OCI-LY3 (cell line): ENCODE results near the gene TARBP1.
"Not testable (repeated sequence)": the region's sequence is repeated elsewhere in the genome, so short reads cannot be mapped to it uniquely, and the experiment has no call there.

ENCODE experiments used
- H2AFZ ChIP-seq: fragments of 200-600, 300-600 bp; shearing (Covaris generic); 2 replicates; pipeline ENCODE4 v1.6.0; 2014; ENCODE audit warnings: antibody characterized with exemption, low read depth, low read length
- H3K27ac ChIP-seq: fragments of 200-600, 300-600 bp; sonication (generic); 2 replicates; pipeline ENCODE4 v1.5.1; 2014; ENCODE audit warnings: mild to moderate bottlenecking, low read length, moderate library complexity, mixed read lengths
- H3K27me3 ChIP-seq: fragments of 200-600, 300-600 bp; sonication (generic); 2 replicates; pipeline ENCODE4 v1.6.1; 2014; ENCODE audit warnings: low read depth, low read length, mixed read lengths
- H3K36me3 ChIP-seq: fragments of 200-600, 300-600 bp; sonication (generic); replicated peaks from 2 replicates; pipeline ENCODE3; 2014; ENCODE audit warnings: low read depth, low read length, mixed read lengths
- H3K4me1 ChIP-seq: fragments of 300-600, 200-600 bp; sonication (generic); 2 replicates; pipeline ENCODE4 v1.6.1; 2014; ENCODE audit warnings: low read length, mixed read lengths
- H3K4me2 ChIP-seq: fragments of 200-600, 300-600 bp; sonication (generic); 2 replicates; pipeline ENCODE4 v1.6.1; 2014; ENCODE audit warnings: low read length, mixed read lengths
- H3K4me3 ChIP-seq: fragments of 300-600, 200-600 bp; sonication (generic); 2 replicates; pipeline ENCODE4 v1.5.1; 2014; ENCODE audit warnings: antibody characterized with exemption, mild to moderate bottlenecking, low read length, moderate library complexity
- H3K79me2 ChIP-seq: fragments of 300-600, 200-600 bp; shearing (Covaris generic); 2 replicates; pipeline ENCODE4 v1.6.1; 2014; ENCODE audit warnings: mild to moderate bottlenecking, low read length, mixed read lengths
- H3K9ac ChIP-seq: fragments of 300-600, 200-600 bp; shearing (Covaris generic); 2 replicates; pipeline ENCODE4 v1.6.0; 2014; ENCODE audit warnings: mild to moderate bottlenecking, low read length, moderate library complexity
- H3K9me3 ChIP-seq: fragments of 200-600, 300-600 bp; shearing (Covaris generic); 2 replicates; pipeline ENCODE4 v1.6.1; 2014; ENCODE audit warnings: low read length, mixed read lengths; ENCODE audit not compliant: insufficient read depth
- H4K20me1 ChIP-seq: fragments of 200-600, 300-600 bp; sonication (generic); 2 replicates; pipeline ENCODE4 v1.6.1; 2016; ENCODE audit warnings: low read length, mixed read lengths; ENCODE audit not compliant: insufficient read depth
- CTCF ChIP-seq: fragments of 200-600, 300-600 bp; sonication (generic); IDR thresholded peaks from 2 replicates; pipeline ENCODE4 v1.5.1; 2014; ENCODE audit warnings: antibody characterized with exemption, low read length, low read depth
- EZH2phosphoT487 ChIP-seq: fragments of 200-600 bp; shearing (Covaris generic); IDR thresholded peaks from 2 replicates; pipeline ENCODE4 v1.6.1; 2018; ENCODE audit warnings: antibody characterized with exemption, mixed run types, low read depth

Gene TARBP1

GRCh38 chr1:234357831-234358230 is 121.1 kb downstream of the TARBP1 start:
- H3K27ac ChIP-seq: no peak overlapping the region
- H3K4me3 ChIP-seq: no peak overlapping the region
- no peaks in the 10 kb centered on the region for H3K9me3 ChIP-seq
- H3K79me2 ChIP-seq: no peaks in the 10 kb centered on the region
- peaks cover 9% of the 10 kb centered on the region; the same call in 1 of the 2 replicates for H3K27me3 ChIP-seq
- H3K9ac ChIP-seq: no peak overlapping the region
- H3K36me3 ChIP-seq: no peaks in the 10 kb centered on the region
- no peak overlapping the region for H3K4me2 ChIP-seq
- no peak for TF ChIP-seq EZH2phosphoT487
- no peak for TF ChIP-seq CTCF
- no peaks in the 10 kb centered on the region for H4K20me1 ChIP-seq
- H3K4me1 ChIP-seq: no peaks in the 10 kb centered on the region
- H2AFZ ChIP-seq: no peak overlapping the region

- not testable (repeated sequence) for H3K27me3 ChIP-seq, H3K9ac ChIP-seq, H3K79me2 ChIP-seq, H3K4me3 ChIP-seq, H3K36me3 ChIP-seq, H3K4me2 ChIP-seq, H3K9me3 ChIP-seq, H4K20me1 ChIP-seq, H2AFZ ChIP-seq, H3K4me1 ChIP-seq, H3K27ac ChIP-seq
These were observed 122.2 kb downstream of the TARBP1 start for GRCh38 chr1:234356615-234357269.

- Histone ChIP-seq H4K20me1 (no peaks in the 10 kb centered on the region), H2AFZ (no peak overlapping the region), H3K27ac (no peak overlapping the region), H3K27me3 (peaks cover 9% of the 10 kb centered on the region; the same call in 1 of the 2 replicates), H3K4me3 (no peak overlapping the region), H3K79me2 (no peaks in the 10 kb centered on the region), H3K4me2 (no peak overlapping the region), H3K9me3 (no peaks in the 10 kb centered on the region), H3K9ac (no peak overlapping the region), H3K4me1 (no peaks in the 10 kb centered on the region), H3K36me3 (no peaks in the 10 kb centered on the region)
- TF ChIP-seq CTCF (no peak), EZH2phosphoT487 (no peak)
These were observed 123.0 kb downstream of the TARBP1 start for GRCh38 chr1:234355782-234356510.

DNA sequence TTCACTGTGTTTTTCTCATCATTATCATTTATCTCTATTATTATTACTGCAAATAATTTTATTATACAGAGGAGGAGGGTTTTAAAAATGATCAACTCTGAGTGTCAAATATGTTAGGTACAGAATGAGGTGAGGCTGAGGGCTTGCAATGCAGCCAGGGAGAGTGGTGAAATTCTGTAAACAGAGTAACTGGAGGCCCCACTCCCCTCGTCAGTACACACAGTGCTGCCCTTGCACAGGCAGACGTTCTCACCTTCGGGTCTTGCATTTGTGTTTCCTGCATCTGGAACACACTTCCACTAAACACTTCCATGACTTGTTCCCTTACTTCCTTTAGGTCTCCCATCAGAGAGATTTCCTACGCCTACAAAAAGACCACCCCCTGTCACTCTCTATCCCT is 130.0 kb downstream of the TARBP1 start:
- H3K36me3 ChIP-seq: no peaks in the 10 kb centered on the region
- H3K9ac ChIP-seq: no peak overlapping the region
- H3K4me1 ChIP-seq: no peaks in the 10 kb centered on the region
- H3K4me3 ChIP-seq: no peak overlapping the region
- no peak overlapping the region for H3K4me2 ChIP-seq
- TF ChIP-seq EZH2phosphoT487 (no peak), CTCF (no peak)
- no peak overlapping the region for H2AFZ ChIP-seq
- peaks cover 12% of the 10 kb centered on the region; the same call in 1 of the 2 replicates for H3K27me3 ChIP-seq
- no peaks in the 10 kb centered on the region for H3K9me3 ChIP-seq
- H3K79me2 ChIP-seq: no peaks in the 10 kb centered on the region
- H4K20me1 ChIP-seq: no peaks in the 10 kb centered on the region
- no peak overlapping the region for H3K27ac ChIP-seq
